ENCODE data around the gene TNKS1BP1. TPM values are rescaled to one million over a fixed set of nuclear protein-coding genes. Genes with fewer than 3 reads are reported as not detected.

The TNKS1BP1 gene
- polyA plus RNA-seq, 1 donor = 121 TPM

- no peak for DNase-seq (ENCODE audit: low read depth)
These were observed 70.1 kb downstream of the TNKS1BP1 start for GRCh38 chr11:57254631-57255030.

GRCh38 chr11:57251491-57252104 is 73.2 kb downstream of the TNKS1BP1 start:
- no peak for DNase-seq (ENCODE audit: low read depth)

GRCh38 chr11:57251037-57251436 is 73.7 kb downstream of the TNKS1BP1 start:
- no peak for DNase-seq (ENCODE audit: low read depth)

Other genes with a start within 250 kb of the TNKS1BP1 start
- 1.4 TPM for gene LRRC55, start 143.0 kb downstream of the TNKS1BP1 start, polyA plus RNA-seq (ENCODE audit: insufficient read length)
- gene APLNR, start 87.7 kb downstream of the TNKS1BP1 start, polyA plus RNA-seq (ENCODE audit: insufficient read length) = 86.9 TPM
- 91.5 TPM for gene SSRP1, start 10.9 kb upstream of the TNKS1BP1 start, polyA plus RNA-seq (ENCODE audit: insufficient read length)
- gene P2RX3, start 13.4 kb upstream of the TNKS1BP1 start, polyA plus RNA-seq (ENCODE audit: insufficient read length) = 5.4 TPM
- 0.85 TPM for gene PRG3, start 56.2 kb upstream of the TNKS1BP1 start, polyA plus RNA-seq (ENCODE audit: insufficient read length)
- 1.6 TPM for gene PRG2, start 65.7 kb upstream of the TNKS1BP1 start, polyA plus RNA-seq (ENCODE audit: insufficient read length)
- 21.8 TPM for gene SLC43A3, start 102.2 kb upstream of the TNKS1BP1 start, polyA plus RNA-seq (ENCODE audit: insufficient read length)
- gene RTN4RL2, start 135.6 kb upstream of the TNKS1BP1 start, polyA plus RNA-seq (ENCODE audit: insufficient read length) = 37.2 TPM
- gene SLC43A1, start 190.8 kb upstream of the TNKS1BP1 start, polyA plus RNA-seq (ENCODE audit: insufficient read length) = 14.1 TPM
- gene TIMM10, start 205.8 kb upstream of the TNKS1BP1 start, polyA plus RNA-seq (ENCODE audit: insufficient read length) = 40.7 TPM
- gene SMTNL1, start 212.6 kb upstream of the TNKS1BP1 start, polyA plus RNA-seq (ENCODE audit: insufficient read length) = 246 TPM
- gene UBE2L6, start 242.7 kb upstream of the TNKS1BP1 start, polyA plus RNA-seq (ENCODE audit: insufficient read length) = 24.6 TPM

All from forelimb muscle (tissue), 1 donor.